ENCODE measurements around the gene CERS6. TPM values are rescaled to one million over a fixed set of nuclear protein-coding genes. Genes with fewer than 3 reads are reported as not detected.

The CERS6 gene
- total RNA-seq, 1 donor from 2014 or later, result 36.4 TPM

DNA sequence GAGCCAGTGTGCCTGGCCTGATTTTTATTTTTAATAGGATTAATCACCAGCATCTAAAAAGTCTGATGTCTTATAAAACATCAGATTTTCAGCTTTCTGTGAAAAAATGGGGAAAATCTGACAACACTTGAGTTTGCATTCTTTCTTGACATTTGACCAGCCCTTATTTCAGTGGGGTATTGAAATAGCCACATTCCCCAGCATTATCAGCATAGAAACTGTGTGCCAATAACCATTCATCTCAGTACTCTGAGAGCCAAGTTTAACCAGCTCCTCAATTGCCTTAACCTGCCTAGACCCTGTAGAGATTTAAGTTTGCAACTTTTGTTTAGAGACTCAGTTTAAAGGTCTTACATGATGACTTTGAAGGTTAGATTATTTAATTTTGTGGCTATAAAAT lies 155.0 kb downstream of the CERS6 start:
- H3K36me3 Mint-ChIP-seq (ENCODE audit: low read depth, unreplicated experiment), result peaks cover 29% of the 10 kb centered on the region

DNA sequence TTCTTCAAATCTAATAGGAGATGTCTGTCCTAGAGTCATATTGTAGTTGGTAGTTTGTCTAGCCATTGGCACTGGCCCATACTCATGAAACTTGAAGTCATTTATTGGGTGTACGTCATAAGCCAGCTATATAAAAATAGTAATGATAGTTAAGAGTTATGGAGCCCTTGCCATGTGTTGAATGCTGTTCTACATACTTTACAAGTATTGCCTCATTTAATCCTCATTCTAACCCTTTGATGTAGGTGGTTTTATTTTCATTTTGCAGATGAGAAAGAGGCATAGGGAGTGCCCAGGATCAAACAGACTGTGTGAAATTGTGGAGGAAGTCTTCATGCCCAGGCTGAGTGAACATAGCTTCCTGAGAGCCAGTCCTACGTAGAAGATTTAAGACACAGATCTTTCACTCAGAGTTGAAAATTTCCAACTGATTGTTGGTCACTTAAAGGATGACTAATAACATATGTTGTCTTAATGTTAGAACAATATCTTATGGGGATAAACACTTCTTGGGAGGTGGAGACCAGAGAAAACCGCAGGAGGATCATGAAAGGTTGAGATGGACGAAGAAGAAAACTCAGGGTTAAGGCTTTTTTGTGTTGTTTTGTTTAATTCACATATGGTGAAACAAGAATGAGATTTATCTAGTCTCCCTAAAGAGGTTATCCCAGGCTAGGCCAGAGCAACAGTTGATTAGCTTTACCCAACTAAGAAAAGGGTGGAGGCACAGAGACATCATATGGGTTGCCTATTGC lies 156.0 kb downstream of the CERS6 start:
- peaks cover 5% of the 10 kb centered on the region for H3K4me1 Mint-ChIP-seq (ENCODE audit: unreplicated experiment)
- TF ChIP-seq, protein P1, sequence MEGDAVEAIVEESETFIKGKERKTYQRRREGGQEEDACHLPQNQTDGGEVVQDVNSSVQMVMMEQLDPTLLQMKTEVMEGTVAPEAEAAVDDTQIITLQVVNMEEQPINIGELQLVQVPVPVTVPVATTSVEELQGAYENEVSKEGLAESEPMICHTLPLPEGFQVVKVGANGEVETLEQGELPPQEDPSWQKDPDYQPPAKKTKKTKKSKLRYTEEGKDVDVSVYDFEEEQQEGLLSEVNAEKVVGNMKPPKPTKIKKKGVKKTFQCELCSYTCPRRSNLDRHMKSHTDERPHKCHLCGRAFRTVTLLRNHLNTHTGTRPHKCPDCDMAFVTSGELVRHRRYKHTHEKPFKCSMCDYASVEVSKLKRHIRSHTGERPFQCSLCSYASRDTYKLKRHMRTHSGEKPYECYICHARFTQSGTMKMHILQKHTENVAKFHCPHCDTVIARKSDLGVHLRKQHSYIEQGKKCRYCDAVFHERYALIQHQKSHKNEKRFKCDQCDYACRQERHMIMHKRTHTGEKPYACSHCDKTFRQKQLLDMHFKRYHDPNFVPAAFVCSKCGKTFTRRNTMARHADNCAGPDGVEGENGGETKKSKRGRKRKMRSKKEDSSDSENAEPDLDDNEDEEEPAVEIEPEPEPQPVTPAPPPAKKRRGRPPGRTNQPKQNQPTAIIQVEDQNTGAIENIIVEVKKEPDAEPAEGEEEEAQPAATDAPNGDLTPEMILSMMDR (IDR thresholded peaks at IDR 0.05; ENCODE audit: unreplicated experiment), result no peak
- no peak overlapping the region for H3K27ac Mint-ChIP-seq (ENCODE audit: unreplicated experiment)
- no peaks in the 10 kb centered on the region for H3K9me3 Mint-ChIP-seq (ENCODE audit: unreplicated experiment)
- H3K27me3 Mint-ChIP-seq (ENCODE audit: unreplicated experiment), result peaks cover 8% of the 10 kb centered on the region
- peaks cover 22% of the 10 kb centered on the region for H3K36me3 Mint-ChIP-seq (ENCODE audit: low read depth, unreplicated experiment)
- no peak overlapping the region for H3K4me3 Mint-ChIP-seq (ENCODE audit: unreplicated experiment)
- no peak for DNase-seq (ENCODE audit: low spot score)

More for the DNA sequence above, 155.0 kb downstream of the CERS6 start:
- peaks cover 5% of the 10 kb centered on the region for H3K4me1 Mint-ChIP-seq (ENCODE audit: unreplicated experiment)
- H3K4me3 Mint-ChIP-seq (ENCODE audit: unreplicated experiment), result no peak overlapping the region
- no peak for DNase-seq (ENCODE audit: low spot score)
- H3K9me3 Mint-ChIP-seq (ENCODE audit: unreplicated experiment), result no peaks in the 10 kb centered on the region
- H3K27me3 Mint-ChIP-seq (ENCODE audit: unreplicated experiment), result peaks cover 8% of the 10 kb centered on the region
- TF ChIP-seq, protein P1 (IDR thresholded peaks at IDR 0.05; ENCODE audit: unreplicated experiment), result no peak
- no peak overlapping the region for H3K27ac Mint-ChIP-seq (ENCODE audit: unreplicated experiment)

DNA sequence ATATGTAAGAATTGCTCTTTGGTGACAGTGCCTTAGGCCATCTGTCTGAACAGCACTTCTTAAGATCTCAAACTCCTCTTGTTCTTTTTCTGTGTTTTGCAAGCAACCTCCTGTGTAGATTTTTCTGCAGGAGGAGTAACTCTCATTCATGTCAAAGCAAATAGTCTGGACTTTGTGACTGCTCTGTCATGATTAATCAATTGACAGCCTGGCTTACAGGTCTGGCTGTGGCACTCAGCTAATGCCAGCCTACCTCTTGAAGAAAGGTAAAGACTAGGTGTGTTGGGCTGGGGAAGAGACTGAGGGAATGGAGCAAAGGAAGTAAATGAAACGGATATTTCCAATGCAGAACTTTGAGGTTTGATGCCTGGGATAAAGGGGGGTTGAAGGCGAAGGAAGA lies 156.6 kb downstream of the CERS6 start:
- TF ChIP-seq, protein P1 (IDR thresholded peaks at IDR 0.05; ENCODE audit: unreplicated experiment), result no peak
- Mint-ChIP-seq H3K9me3 (ENCODE audit: unreplicated experiment) (no peaks in the 10 kb centered on the region), H3K36me3 (ENCODE audit: low read depth, unreplicated experiment) (peaks cover 22% of the 10 kb centered on the region), H3K27ac (ENCODE audit: unreplicated experiment) (peak overlapping the region; percentile 57), H3K4me3 (ENCODE audit: unreplicated experiment) (peak overlapping the region; percentile 32), H3K27me3 (ENCODE audit: unreplicated experiment) (peaks cover 8% of the 10 kb centered on the region), H3K4me1 (ENCODE audit: unreplicated experiment) (peaks cover 5% of the 10 kb centered on the region)
- no peak for DNase-seq (ENCODE audit: low spot score)

DNA sequence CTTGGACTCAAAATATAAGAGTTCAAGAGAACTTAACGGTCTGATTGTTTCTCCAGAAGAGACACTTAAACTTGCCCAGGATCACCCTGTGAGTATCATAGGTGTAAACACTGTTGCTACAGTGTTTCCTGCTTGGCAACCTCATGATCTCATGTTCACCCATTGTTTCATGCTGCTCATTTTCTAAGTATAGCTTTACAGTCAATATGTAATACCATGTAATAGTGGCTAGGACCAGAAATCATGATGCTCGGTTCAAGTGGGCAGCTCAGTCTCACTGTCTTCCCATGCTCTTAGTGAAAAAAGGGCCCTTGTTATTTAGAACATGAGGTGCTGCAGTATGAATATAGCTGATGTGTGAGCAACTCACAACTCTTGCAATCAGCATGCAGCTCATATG lies 157.5 kb downstream of the CERS6 start:
- no peak for DNase-seq (ENCODE audit: low spot score)
- Mint-ChIP-seq H3K27ac (ENCODE audit: unreplicated experiment) (no peak overlapping the region), H3K27me3 (ENCODE audit: unreplicated experiment) (peaks cover 8% of the 10 kb centered on the region), H3K36me3 (ENCODE audit: low read depth, unreplicated experiment) (peaks cover 22% of the 10 kb centered on the region), H3K9me3 (ENCODE audit: unreplicated experiment) (no peaks in the 10 kb centered on the region), H3K4me1 (ENCODE audit: unreplicated experiment) (peaks cover 5% of the 10 kb centered on the region), H3K4me3 (ENCODE audit: unreplicated experiment) (no peak overlapping the region)
- TF ChIP-seq, protein P1 (IDR thresholded peaks at IDR 0.05; ENCODE audit: unreplicated experiment), result no peak

Data from endothelial cell (in vitro differentiated cells).